Stimulated activated CD8-positive, alpha-beta memory T cell treated with anti-CD3 and anti-CD28 coated beads, Interleukin-7, amount 100 ng/mL, for 24 hours (primary cell): Measurements from ENCODE around the gene LAMA1.

Source experiments
- DNase-seq: peaks from one replicate; pipeline ENCODE4 v3.0.0-alpha.2; 2020; ENCODE audit warnings: low read depth

The LAMA1 gene

GRCh38 chr18:7112936-7113335 lies 4.7 kb downstream of the LAMA1 start:
- no peak for DNase-seq

DNA sequence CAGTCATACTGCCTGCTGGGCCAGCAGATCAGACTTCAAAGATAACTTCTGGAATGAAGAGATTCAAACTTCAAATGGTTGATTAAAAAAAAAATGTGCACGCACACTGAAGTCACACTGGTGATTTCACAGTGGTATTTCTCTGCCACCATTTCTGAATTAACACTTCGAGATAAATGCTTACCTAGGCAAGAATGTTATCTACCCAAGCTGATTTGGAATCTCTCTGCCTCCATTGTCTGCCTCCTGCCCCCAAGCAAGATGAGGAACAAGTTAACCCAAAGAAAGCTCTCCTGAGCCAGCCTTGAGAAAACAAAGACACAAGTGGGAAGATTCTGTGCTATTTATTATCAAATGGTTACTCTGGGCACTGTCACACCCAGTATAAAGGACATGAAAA lies 6.5 kb downstream of the LAMA1 start:
- no peak for DNase-seq

GRCh38 chr18:7105943-7106342 lies 11.7 kb downstream of the LAMA1 start:
- no peak for DNase-seq

DNA sequence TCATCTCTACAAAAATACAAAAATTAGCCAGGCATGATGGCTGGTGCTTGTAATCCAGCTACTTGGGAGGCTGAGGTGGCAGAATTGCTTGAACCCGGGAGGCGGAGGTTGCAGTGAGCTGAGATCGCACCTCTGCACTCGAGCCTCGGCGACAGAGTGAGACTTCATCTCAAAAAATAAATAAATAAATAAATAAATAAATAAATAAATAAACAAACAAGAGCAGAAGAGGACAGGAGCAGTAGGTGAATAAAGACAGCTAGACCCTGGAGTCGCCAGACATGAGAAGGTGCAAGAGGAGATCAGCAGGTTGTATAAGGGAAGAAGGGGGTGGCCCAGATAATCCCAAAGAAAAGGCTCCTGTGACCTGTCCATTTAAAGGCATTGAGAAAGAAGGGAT lies 12.3 kb downstream of the LAMA1 start:
- no peak for DNase-seq

- no peak for DNase-seq
These were observed 12.9 kb downstream of the LAMA1 start for GRCh38 chr18:7104649-7105048.

- no peak for DNase-seq
These were observed 15.5 kb downstream of the LAMA1 start for GRCh38 chr18:7102131-7102530.

DNA sequence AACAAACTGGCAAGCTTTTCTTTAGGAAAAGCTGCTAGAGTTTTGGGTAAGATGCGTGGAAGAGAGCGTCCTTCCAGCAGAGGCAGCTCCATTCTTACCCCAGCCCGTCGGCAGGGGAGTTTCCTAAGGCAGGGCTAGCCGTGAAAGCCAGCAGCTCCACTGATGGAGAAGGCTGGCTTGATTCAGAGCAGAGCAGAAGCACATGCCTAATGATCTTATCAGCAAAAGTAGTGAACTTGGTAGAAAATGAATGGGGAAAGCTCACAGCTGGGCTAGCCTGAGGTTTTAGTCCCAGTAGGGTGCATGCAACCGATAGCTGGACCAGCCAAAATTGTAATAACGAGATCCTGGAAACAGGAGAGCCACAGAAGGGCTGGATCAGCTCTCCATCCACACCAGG lies 20.8 kb downstream of the LAMA1 start:
- no peak for DNase-seq

GRCh38 chr18:7094427-7094826 lies 23.2 kb downstream of the LAMA1 start:
- DNase-seq, result no peak

DNA sequence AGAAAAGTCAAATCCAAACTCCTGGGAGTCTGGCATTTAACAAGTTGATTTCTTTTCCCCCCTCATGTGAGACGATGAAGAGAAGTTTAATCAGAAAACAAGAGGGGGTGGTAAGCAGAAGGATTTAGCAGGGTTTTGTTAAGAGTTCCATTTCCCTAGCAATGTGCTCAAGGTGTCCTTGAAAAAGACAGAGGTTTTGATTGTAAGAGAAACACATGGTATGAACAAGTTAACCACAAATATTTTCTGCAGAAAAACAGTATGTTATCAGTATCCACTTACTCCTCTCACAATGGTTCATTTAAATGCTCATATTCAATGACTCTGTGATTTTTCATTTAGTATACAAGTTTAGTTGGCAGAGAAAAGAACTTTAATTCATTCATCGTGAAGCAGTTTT lies 26.8 kb downstream of the LAMA1 start:
- no peak for DNase-seq

DNA sequence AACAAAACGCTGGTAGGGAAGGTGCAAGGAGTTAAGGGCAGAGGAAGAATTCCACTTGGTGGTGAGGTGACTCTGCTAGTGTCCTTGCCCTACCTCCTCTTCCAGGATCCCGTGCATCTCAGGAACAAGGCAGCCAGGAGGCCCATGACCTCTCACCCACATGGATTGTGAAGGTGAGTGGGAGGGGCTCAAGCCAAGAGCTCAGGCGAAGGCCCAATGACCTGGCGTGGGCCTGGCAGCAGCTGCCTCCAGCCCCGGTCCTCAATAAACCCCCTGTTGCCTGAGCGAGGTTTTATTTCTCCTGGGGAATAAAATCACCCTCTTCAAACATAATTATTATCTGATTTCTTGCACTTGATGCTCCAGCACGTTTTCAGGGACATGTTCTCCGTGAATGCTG lies 28.2 kb downstream of the LAMA1 start:
- no peak for DNase-seq

DNA sequence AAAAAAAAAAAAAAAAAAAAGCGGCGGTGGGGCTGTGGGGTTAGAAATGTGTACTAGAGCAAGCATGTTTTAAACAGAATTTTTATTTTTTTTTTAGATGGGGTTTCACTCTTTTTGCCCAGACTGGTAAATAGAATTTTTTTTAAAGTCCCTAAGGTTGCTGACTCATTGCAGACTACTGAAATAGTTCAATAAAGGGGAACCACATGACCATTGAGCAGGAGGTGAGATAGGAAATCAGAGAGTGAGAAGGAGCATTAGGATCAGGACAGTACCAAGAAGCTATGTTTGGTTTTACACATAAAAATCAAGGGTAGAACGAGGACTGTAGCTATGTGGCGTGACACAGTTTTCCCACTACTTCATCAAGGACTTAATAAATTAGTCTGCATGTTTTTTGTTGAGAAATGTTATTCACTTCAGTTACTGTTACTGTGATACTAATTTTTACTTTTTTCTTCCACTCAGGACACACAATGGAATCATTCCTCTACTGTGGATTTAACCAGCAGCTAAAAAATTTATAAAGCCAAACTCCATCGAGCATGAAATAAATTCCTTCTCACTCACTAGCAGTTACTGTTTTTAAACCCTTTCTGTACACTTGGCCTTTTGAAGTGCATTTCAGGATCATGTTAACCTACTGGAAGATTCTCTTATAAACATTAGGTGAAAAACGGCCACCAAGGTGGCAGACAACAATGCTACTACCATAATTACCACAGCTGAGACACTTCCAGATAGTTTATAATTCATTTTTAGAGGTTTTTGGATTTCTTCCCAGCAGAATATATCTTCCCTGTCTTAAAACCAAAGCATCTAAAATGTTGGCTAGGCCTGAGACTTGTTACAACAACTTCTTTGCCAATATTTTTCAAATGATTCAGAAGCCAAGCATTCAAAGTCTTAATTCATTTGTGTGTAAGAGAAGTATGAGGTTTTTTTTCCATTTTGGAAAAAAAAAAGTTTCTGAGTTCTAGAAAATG lies 33.2 kb downstream of the LAMA1 start:
- no peak for DNase-seq

- no peak for DNase-seq
These were observed 34.9 kb downstream of the LAMA1 start for GRCh38 chr18:7082671-7083070.

GRCh38 chr18:7079231-7079630 lies 38.4 kb downstream of the LAMA1 start:
- DNase-seq, result no peak

GRCh38 chr18:7072593-7072992 lies 45.0 kb downstream of the LAMA1 start:
- DNase-seq, result no peak

GRCh38 chr18:7071600-7071999 lies 46.0 kb downstream of the LAMA1 start:
- no peak for DNase-seq

- no peak for DNase-seq
These were observed 47.1 kb downstream of the LAMA1 start for GRCh38 chr18:7070466-7070865.

- no peak for DNase-seq
These were observed 48.6 kb downstream of the LAMA1 start for GRCh38 chr18:7068871-7069590.

DNA sequence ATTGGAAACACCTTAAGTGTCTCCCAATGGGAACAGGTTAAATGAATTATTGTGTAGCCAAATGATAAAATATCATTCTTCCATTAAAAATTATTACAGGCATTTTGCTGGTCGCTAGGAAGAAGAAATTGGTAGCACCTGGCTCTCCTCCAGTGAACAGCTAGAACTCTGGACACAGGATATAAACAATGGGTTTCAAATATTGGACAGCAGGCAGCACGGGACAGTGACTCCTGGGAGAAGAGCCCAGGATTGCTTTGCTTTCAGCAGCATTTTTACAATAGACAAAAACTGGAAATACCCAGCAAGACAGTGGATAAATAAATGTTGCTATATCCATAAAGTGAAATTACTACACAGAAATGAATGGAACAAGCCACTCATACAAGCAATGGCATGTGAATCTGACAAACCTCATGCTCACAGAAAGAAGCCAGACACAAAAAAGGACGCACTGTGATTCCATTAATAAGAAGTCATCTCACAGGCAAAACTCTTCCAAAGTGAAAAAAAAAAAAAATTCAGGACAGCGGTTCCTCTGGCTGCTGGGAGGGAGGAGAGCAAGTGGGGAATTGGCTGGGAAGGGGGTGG lies 50.5 kb downstream of the LAMA1 start:
- no peak for DNase-seq

DNA sequence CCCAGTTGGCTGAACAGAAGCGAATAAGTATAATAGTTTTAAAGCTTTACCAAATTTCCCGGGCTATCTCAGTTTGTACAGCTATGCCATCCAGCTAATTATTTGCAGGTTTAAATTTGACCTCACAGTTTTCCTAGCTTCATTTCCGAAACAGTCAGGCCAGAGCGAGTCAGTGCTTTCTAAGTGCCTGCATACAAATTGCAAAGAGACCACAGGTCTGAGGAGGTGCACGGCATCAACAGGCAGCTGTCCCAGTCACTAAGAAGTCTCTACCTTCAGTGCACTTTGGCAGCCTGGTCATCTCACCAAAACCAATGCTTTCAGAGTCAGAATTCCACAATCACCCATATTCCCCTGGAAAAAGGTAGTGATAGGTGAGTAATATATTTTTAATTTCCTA lies 51.9 kb downstream of the LAMA1 start:
- DNase-seq, result no peak

- DNase-seq, result no peak
These were observed 53.3 kb downstream of the LAMA1 start for GRCh38 chr18:7064346-7064745.

DNA sequence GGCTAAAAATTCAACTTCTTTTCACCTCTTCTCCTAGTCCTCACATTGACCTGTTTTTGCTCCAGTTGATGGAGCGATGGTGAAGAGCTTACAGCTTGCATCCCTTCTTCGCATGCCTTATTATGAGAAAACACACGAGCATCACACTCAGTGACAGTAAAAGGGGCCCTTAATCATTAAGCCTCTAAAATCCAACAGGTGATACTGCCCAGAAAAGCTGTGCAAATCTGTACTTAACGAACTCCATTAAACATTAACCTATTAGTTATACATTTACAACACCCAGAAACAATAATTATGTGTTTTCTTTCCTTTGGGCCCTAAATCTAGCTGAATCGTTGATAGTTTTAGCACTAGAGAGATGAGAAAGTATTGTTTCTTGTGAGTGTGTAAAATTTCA lies 54.8 kb downstream of the LAMA1 start:
- DNase-seq, result no peak

GRCh38 chr18:7062236-7062635 lies 55.4 kb downstream of the LAMA1 start:
- DNase-seq, result no peak

- DNase-seq, result no peak
These were observed 58.3 kb downstream of the LAMA1 start for GRCh38 chr18:7059276-7059675.
